ENCODE results near the gene TTLL13.
A peak's percentile ranks its signal among the peaks of the same experiment; 100 is the strongest.

Gene TTLL13

DNA sequence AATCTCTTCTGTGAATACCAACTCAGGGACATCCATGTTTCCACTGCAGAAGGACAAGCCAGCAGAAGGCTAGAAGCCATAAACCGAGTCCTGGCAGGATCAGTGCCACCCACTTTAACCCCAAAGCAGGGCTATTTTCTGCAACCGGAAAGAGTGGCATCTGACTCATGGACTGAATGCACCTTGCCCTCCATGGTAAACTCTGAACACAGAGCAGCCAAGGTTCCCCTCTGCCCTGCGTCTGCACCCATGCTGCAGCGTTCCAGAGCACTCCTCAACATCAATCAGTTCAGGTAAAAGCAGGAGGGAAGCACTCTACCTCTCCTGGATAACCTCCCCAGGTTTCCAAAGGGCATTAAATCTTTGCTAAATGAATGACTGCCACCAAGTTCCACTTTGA, 15.3 kb downstream of the TTLL13 start:
- no peak overlapping the region for H2AFZ ChIP-seq (ENCODE audit: low read depth, low read length)
- H3K9me3 ChIP-seq (ENCODE audit: insufficient read depth, low read length): no peaks in the 10 kb centered on the region
- H3K4me1 ChIP-seq (ENCODE audit: low read length): peaks cover 17% of the 10 kb centered on the region
- H3K4me2 ChIP-seq (ENCODE audit: low read length): peak overlapping the region; percentile 88
- peaks cover 45% of the 10 kb centered on the region for H3K79me2 ChIP-seq (ENCODE audit: low read length)
- TF ChIP-seq, protein P1, sequence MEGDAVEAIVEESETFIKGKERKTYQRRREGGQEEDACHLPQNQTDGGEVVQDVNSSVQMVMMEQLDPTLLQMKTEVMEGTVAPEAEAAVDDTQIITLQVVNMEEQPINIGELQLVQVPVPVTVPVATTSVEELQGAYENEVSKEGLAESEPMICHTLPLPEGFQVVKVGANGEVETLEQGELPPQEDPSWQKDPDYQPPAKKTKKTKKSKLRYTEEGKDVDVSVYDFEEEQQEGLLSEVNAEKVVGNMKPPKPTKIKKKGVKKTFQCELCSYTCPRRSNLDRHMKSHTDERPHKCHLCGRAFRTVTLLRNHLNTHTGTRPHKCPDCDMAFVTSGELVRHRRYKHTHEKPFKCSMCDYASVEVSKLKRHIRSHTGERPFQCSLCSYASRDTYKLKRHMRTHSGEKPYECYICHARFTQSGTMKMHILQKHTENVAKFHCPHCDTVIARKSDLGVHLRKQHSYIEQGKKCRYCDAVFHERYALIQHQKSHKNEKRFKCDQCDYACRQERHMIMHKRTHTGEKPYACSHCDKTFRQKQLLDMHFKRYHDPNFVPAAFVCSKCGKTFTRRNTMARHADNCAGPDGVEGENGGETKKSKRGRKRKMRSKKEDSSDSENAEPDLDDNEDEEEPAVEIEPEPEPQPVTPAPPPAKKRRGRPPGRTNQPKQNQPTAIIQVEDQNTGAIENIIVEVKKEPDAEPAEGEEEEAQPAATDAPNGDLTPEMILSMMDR (IDR thresholded peaks at IDR 0.05; ENCODE audit: low read depth, low read length): no peak
- TF ChIP-seq EZH2phosphoT487 (IDR thresholded peaks at IDR 0.05; ENCODE audit: low read depth): no peak
- H3K27me3 ChIP-seq (ENCODE audit: low read depth, low read length): no peaks in the 10 kb centered on the region
- H3K4me3 ChIP-seq (ENCODE audit: low read length): peak overlapping the region; percentile 82
- peak overlapping the region; percentile 72 for H3K27ac ChIP-seq (ENCODE audit: low read length)
- H3K9ac ChIP-seq (ENCODE audit: low read length): peak overlapping the region; percentile 70
- peaks cover 15% of the 10 kb centered on the region for H3K36me3 ChIP-seq (replicated peaks; ENCODE audit: low read depth, low read length)
- H4K20me1 ChIP-seq (ENCODE audit: insufficient read depth, low read length): peaks cover 11% of the 10 kb centered on the region

- Histone ChIP-seq H3K4me2 (ENCODE audit: low read length) (peak within 1 kb of the TSS; percentile 88), H4K20me1 (ENCODE audit: insufficient read depth, low read length) (peaks cover 17% of the 10 kb centered on the region), H3K9ac (ENCODE audit: low read length) (peak within 1 kb of the TSS; percentile 70), H3K79me2 (ENCODE audit: low read length) (peaks cover 53% of the 10 kb centered on the region), H3K27me3 (ENCODE audit: low read depth, low read length) (no peaks in the 10 kb centered on the region), H3K4me3 (ENCODE audit: low read length) (peak within 1 kb of the TSS; percentile 82), H3K27ac (ENCODE audit: low read length) (peak within 1 kb of the TSS; percentile 72), H3K36me3 (replicated peaks; ENCODE audit: low read depth, low read length) (peaks cover 20% of the 10 kb centered on the region), H3K9me3 (ENCODE audit: insufficient read depth, low read length) (no peaks in the 10 kb centered on the region), H3K4me1 (ENCODE audit: low read length) (peaks cover 17% of the 10 kb centered on the region), H2AFZ (ENCODE audit: low read depth, low read length) (peak within 1 kb of the TSS; percentile 67)
- TF ChIP-seq, protein P1 (IDR thresholded peaks at IDR 0.05; ENCODE audit: low read depth, low read length): no peak
- TF ChIP-seq EZH2phosphoT487 (IDR thresholded peaks at IDR 0.05; ENCODE audit: low read depth): no peak
Measured at GRCh38 chr15:90265271-90266060, 16.1 kb downstream of the TTLL13 start, which contains the start of gene NGRN. Gene NGRN, plus strand, starts transcription at chr15:90265672. Its CDS starts 41 bp downstream, at chr15:90265713.

DNA sequence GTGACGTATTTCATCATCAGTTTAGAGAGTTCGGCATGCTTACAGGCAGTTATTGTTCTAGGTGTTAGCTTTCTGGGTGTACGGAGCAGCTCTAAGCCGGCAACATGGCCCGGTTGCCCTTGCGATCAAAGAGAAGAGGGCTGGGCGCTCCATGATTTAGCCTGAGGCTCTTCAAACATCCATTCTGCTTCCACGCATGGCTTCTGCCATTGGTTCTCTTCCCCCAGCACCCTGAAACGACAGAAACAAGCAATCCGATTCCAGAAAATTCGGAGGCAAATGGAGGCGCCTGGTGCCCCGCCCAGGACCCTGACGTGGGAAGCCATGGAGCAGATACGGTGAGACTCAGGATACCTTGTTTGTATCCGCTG, 16.7 kb downstream of the TTLL13 start:
- H3K36me3 ChIP-seq (replicated peaks; ENCODE audit: low read depth, low read length): peaks cover 24% of the 10 kb centered on the region
- H4K20me1 ChIP-seq (ENCODE audit: insufficient read depth, low read length): peaks cover 20% of the 10 kb centered on the region
- H3K79me2 ChIP-seq (ENCODE audit: low read length): peaks cover 59% of the 10 kb centered on the region
- peak overlapping the region; percentile 67 for H2AFZ ChIP-seq (ENCODE audit: low read depth, low read length)
- peak overlapping the region; percentile 70 for H3K9ac ChIP-seq (ENCODE audit: low read length)
- H3K4me1 ChIP-seq (ENCODE audit: low read length): peaks cover 17% of the 10 kb centered on the region
- peak overlapping the region; percentile 82 for H3K4me3 ChIP-seq (ENCODE audit: low read length)
- no peaks in the 10 kb centered on the region for H3K9me3 ChIP-seq (ENCODE audit: insufficient read depth, low read length)
- no peak for TF ChIP-seq EZH2phosphoT487 (IDR thresholded peaks at IDR 0.05; ENCODE audit: low read depth)
- TF ChIP-seq, protein P1 (IDR thresholded peaks at IDR 0.05; ENCODE audit: low read depth, low read length): no peak
- no peaks in the 10 kb centered on the region for H3K27me3 ChIP-seq (ENCODE audit: low read depth, low read length)
- peak overlapping the region; percentile 88 for H3K4me2 ChIP-seq (ENCODE audit: low read length)
- peak overlapping the region; percentile 72 for H3K27ac ChIP-seq (ENCODE audit: low read length)

- Histone ChIP-seq H3K36me3 (replicated peaks; ENCODE audit: low read depth, low read length) (peaks cover 29% of the 10 kb centered on the region), H3K4me2 (ENCODE audit: low read length) (peak overlapping the region; percentile 88), H3K9ac (ENCODE audit: low read length) (peak overlapping the region; percentile 70), H4K20me1 (ENCODE audit: insufficient read depth, low read length) (peaks cover 20% of the 10 kb centered on the region), H2AFZ (ENCODE audit: low read depth, low read length) (peak overlapping the region; percentile 67; the same call in 1 of the 2 replicates), H3K4me1 (ENCODE audit: low read length) (peaks cover 17% of the 10 kb centered on the region), H3K79me2 (ENCODE audit: low read length) (peaks cover 63% of the 10 kb centered on the region), H3K27ac (ENCODE audit: low read length) (peak overlapping the region; percentile 72), H3K27me3 (ENCODE audit: low read depth, low read length) (no peaks in the 10 kb centered on the region), H3K4me3 (ENCODE audit: low read length) (peak overlapping the region; percentile 82), H3K9me3 (ENCODE audit: insufficient read depth, low read length) (no peaks in the 10 kb centered on the region)
- TF ChIP-seq EZH2phosphoT487 (IDR thresholded peaks at IDR 0.05; ENCODE audit: low read depth): no peak
- TF ChIP-seq, protein P1 (IDR thresholded peaks at IDR 0.05; ENCODE audit: low read depth, low read length): no peak
Measured at GRCh38 chr15:90266485-90266884, 17.1 kb downstream of the TTLL13 start.

All from OCI-LY3 (cell line).